Germinal center (tissue), 1 donor: ENCODE results near the gene CHCHD10.
A peak's percentile ranks its signal among the peaks of the same experiment; 100 is the strongest.

Experiments used
- DNase-seq: peaks from one replicate; pipeline ENCODE4 v3.0.0; 2012; ENCODE audit warnings: mixed read lengths, low spot score

The CHCHD10 gene

DNA sequence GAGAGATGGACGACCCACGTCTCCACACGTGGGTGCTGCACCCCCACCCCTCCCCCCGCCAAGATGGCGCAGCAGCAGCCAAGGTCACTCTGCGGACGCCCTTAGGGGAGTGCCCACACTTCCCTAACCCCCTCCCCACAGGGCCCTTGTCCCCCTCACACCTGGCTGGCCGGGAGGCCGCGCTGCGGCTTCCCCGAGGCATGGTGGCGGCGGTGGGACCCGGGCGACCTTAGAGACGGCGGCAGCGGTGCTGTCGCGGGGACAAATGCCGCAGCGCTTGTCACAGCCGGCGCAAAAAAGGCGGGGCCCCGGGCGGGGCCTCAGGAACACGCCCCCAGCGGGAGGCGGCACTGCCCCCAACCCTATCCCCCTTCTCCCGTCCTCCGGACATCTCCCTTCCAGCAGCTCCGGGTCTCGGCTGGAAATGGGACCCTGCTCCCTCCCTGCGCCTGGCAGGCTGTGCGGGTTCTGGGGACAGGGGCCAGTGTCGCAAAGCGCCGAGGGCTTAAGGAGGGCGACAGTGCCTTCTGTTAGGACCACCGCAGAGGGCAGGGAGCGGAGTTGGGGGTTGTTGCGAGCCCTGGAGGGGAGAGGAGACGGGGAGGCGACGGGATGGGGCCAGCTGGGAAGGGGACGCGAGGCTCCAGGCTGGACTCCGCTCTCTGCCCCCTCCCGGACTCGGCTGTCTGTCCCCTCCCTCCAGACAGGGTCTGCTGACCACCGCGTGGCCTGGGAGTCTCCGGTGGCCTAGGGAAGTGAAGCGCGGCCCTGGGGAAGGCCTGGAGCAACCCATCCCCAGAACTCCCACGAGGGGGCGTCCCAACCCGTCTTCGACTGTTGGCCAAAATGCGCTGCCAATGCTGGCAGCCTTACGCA lies at the start of gene CHCHD10:
CHCHD10 (minus strand) TSS at position 300 of the 876 bp plus-strand sequence; CDS start at position 202, 98 bp downstream.
- DNase-seq, result peak; percentile 84

DNA sequence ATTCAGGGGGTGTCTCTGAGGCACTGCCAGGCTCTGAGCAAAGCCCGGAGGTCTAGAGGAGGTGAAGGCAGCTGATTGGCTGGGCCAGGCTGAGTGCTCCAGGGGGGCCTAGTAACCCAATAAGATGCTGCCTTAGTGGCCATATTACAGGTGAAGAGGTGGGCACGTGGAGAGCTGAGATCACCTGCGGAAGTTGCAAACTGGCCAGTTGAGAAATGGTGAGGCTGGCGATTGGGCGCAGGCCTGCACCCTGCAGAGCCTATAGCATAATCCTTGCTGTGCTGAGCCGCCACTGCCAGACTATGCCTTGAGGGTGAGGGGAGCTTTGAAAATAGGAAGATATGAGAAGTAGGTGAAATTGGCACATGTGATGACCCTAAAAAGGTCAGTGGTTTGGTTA lies 49.4 kb upstream of the CHCHD10 start:
- DNase-seq, result no peak

DNA sequence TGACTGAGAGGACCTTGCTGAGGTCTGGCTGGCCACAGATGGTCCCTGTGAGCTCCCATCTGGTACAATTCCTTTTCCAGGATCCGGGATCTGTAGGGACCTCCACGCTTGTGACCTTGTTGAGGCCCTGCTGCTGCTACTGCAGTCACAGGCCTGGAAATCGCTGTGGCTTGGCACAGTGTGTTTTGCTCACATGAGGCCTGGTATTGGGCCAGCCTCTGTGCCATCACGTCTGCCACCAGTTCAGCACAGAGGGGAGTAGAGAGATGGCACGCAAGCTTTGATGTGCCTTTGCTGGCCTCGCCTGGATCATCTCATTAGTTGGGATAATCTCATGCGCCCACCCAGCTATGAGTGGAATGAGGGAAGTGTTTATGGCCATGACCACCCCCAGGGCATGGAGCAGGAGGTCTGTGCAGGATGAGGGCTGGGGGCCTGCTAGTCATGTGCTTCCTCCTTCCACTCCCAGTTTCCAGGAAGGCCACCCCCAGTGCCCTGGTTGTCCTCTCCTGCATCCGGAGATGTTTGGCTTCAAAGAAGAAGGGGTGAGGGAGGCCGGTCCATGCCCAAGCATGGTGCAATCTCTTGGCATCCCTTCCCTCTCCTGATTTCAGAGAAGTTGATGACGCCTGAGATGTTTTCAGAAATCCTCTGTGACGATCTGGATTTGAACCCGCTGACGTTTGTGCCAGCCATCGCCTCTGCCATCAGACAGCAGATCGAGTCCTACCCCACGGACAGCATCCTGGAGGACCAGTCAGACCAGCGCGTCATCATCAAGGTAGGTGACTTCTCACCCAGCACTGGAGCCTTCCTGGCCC lies 48.6 kb upstream of the CHCHD10 start:
- no peak for DNase-seq

DNA sequence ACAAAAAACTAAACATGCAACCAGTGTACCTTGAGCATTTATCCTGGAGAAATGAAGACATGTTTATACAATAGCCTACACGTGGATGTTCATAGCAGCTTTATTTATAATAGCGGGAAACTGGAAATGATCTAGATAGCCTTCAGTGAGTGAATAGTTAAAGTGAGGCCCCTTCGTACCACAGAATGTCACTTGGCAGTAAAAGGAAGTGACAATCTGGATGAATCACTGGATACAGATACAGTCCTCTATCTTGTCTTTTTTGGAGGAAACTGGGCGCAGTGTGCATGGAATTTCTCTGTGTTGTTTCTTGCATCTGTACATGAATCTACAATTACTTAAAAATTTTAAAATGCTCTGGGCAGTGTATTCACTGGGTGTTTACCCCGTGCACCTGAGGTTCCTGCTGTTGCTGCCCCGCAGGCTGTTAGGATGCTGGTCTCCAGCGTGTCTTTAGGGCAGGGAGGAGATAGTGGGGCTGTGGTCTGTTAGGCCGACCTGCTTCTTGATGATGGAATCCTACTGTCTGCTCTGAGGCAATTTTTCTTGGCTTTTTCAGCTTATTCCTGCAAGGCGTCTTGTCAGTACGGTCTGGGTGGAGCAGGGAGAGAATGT lies 47.9 kb upstream of the CHCHD10 start:
- DNase-seq, result no peak

DNA sequence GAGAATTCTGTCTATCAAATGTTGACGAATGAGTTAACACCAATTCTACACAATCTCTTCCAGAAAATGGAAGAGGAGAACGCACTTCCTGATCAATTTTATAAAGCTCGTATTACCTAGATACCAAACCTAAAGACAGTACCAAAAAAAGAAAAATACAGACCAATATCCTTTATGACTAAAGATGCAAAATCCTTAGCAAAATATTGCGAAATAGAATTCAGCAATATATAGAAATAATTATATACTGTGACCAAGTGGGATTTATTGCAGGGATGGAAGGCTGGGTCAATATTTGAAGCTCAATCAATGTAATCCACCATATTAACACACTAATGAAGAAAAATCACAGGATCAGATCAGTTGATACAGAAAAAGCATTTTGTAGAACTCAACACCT lies 44.6 kb upstream of the CHCHD10 start:
- DNase-seq, result no peak

DNA sequence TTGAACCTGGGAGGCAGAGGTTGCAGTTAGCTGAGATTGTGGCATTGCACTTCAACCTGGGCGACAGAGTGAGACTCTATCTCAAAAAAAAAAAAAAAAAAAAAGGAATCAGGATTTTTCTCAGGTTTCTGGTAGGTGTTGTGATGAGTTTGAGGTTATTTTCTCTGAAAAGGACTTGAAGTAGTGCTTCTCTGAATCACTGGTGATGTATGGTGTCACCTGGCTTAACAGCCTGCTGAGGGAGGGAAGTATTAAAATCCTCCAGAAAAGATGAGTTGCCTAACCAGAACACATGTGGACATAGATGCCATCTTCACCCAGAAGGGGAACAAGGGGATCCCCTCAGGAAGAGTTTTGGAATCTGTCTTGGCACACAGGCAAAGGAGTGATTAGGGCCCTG lies 39.1 kb upstream of the CHCHD10 start:
- DNase-seq, result no peak

DNA sequence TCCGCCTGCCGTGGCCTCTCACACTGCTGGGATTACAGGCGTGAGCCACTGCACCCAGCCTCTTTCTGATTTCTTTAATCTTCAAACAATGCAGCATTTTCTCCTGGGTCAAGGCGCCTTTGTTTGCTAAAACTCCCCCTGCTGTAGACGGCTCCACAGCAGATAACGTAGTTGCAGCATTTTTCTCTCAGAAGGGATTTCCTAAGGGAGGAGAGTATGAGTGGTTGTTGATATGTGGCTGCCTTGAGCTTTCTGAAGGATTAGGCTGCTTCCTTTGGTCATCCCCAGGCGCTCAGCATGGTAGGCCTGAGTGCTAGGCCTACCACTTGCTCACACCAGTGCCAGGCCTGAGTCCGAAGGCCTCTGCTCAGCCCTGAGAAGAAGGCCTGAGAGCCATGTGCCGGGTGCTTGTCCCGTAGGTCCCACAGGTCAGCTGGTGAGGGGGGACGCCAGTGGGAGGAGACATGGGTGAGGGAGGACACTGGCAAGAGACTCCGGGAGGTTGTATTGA lies 37.1 kb upstream of the CHCHD10 start:
- DNase-seq, result no peak

DNA sequence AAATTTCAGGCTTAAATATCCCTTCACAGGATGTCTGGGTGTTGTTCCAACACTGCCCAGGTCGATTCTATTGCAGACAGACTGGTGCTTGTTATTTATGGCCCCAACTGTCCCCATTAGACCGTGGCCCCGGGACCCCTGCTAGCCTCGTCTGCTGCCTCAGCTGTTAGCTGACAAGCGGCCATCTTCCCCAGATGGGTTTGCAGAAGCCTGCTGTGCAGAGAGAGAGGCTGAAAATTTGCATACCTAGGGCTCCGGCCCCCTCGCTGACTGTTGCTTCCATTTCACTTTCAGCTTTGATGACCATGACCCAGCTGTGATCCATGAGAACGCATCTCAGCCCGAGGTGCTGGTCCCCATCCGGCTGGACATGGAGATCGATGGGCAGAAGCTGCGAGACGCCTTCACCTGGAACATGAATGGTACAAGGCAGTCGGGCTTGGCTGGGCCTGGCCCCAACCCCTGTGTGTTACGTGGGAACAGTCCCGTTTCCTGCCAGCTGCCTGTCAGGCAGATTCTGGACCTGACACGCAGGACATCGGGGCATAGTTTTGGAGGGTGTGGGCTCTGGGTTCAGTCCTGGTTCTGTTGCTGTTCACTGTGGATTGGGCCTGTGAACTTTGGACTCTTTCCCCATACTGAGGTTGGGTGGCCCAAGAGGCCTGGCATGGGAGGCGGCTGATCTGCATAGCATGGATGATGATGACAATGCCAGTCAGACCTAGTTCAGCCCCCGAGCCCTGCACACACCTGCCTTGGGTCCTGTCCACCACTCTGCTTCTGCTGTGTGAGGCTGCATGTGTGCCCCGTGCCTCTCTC lies 35.4 kb upstream of the CHCHD10 start:
- peak; percentile 44 for DNase-seq

DNA sequence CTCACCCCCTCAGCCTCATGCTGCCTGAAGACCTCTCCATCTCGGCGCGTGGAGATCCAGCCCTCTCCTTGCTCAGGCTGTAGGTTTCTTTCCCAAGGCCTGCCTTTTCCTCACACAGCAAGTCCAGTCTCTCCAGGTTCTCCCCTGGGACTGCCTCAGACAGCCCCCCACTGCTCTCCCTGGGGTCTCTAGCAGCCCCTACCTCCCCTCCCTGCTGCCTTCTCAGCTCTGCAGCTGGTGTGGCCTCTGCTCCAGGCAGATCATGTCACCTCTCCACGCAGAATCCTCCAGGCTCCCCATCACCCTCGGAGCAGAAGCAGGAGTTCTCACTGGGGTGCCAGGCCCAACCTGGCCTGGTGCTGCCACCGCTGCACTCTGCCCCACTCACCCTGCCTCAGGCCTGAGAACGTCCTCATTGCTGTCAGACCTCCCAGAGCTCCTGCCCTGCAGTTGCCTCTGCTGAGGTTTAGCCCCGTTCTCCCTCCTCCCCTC lies 34.2 kb upstream of the CHCHD10 start:
- DNase-seq, result no peak

DNA sequence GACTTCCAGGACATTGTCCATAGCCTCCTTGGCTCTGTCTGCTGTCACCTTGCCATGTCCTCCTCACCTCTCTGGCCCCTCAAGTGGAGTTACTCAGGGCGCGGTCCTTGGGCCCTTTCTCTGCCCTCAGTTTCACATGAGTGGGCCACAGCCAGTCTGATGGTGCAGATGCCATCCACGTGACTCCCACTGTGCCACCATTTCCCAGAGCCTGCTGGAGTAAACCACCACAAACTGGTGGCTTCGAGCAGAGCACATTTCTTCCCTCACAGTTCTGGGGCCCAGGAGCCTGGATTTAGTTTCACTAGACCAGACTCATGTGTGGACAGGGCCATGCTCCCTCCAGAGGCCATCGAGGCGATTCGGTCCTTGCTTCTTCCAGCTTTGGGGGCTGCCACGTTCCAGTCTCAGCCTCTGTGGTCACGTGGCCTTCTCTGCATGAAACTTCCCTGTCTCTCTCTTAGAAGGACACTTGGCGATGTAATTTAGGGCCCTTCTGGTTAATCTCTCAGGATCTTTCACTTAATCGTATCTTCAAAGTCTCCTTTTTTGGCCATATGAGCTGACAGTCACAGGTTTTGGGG lies 33.6 kb upstream of the CHCHD10 start:
- DNase-seq, result peak; percentile 40

DNA sequence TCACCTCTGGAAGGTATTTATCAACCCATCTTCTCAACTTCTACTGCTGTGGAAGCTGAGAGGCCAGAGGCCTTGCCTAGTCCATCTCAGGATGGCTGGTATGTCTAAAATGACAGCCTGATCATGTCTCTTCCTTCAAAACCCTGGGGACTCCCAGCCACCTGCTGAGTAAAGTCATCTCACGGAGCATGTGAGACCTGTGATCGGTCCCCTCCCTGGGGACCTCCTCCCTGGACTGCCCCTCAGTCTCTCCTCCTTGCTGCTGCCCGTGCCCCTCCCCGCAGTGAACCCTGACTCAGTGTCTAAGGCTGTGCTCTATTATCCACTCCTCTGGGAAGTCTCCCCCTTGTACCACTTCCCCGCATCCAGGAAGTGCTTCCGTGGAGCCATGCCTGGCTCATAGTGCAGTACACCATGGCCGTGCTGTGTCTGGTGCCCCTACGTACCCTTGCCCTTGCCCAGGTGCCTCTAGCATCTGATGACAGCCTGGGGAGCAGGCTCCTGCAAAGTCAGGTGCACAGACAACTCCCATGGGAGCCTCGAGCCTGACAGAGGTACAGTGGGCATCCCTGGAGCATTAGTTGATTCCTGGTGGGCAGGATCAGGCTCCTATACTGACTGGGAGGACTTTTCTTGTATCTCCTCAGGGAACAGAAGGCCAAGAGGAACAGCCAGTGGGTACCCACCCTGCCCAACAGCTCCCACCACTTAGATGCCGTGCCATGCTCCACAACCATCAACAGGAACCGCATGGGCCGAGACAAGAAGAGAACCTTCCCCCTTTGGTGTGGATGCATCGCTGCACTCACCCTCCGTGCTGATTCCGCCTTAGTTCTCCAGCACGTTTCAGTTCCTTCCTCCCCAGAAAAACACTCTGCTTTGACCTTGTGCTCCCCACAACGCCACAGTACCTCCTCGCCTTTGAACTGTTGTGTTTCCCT lies 32.8 kb upstream of the CHCHD10 start:
- peak; percentile 77 for DNase-seq

DNA sequence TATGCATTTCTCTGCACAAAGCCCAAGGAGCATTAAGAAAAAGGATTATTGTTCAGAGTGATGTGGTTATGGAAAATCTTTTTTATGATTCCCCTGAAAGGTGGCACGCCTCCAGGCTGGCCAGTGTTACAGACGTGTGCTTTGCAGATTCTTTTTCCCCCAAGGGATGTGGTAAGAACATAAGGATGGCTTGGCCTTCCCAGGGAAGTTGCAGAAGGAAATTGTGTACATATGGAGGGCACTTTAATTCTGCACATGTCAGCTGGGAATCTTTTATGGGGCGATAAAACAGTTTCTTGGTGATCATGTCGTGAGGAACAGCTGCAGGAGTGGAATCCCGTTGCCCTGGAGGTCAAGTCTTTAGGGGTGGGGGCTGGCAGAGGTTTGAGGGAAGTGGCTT lies 28.7 kb upstream of the CHCHD10 start:
- no peak for DNase-seq

DNA sequence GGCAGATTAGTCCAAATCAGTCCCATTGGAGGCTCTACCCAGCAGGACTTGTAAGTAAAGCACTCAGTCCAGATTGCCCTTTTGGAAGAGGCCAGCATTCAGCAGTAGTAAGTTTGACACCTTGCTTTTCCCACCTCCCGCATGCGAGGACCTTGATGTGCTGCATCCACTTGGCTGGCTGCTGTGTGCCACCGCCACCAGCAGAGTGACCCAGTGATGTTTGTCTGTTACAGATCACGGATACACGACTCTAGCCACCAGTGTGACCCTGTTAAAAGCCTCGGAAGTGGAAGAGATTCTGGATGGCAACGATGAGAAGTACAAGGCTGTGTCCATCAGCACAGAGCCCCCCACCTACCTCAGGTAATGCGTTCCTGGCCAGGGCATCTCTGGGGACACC lies 25.6 kb upstream of the CHCHD10 start:
- no peak for DNase-seq

DNA sequence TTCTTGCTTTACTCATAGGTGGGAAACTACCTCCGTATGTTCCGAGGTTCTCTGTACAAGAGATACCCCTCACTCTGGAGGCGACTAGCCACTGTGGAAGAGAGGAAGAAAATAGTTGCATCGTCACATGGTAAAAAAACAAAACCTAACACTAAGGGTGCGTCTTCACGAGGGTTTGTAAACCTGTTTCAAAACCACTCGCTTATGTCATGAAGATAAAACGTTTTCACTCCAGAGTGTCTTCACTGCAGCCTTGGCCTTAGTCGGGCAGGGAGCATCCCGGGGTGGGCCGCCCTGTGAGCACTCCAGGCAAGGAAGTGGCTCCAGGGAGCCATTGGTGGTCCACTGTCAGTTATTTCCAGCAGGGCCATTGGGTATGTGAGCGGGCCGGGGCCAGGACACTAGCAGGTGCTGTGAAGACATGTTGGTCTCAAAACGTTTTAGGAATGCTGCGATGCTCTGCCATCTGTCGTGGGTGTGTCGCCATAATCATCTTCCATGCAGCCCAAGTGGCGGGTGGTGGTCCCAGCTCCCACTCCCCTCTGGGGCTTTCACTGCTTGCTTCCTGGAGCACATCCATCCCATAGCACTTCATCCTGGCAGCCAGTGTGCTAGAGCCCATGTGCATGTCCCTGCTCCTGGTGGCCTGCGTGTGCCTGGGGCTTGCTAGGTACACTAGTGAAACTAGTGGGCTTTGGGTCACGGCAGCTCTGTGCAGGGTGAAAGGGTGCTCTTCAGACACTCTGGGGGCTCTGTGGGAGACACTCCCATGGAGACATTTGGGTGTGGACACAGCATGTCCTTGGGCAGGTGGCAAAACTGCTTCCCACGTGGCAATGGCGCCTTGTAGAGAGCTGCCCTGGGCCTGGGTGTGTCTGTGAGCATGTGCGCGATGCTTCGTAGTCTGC lies 24.2 kb upstream of the CHCHD10 start:
- DNase-seq, result no peak

DNA sequence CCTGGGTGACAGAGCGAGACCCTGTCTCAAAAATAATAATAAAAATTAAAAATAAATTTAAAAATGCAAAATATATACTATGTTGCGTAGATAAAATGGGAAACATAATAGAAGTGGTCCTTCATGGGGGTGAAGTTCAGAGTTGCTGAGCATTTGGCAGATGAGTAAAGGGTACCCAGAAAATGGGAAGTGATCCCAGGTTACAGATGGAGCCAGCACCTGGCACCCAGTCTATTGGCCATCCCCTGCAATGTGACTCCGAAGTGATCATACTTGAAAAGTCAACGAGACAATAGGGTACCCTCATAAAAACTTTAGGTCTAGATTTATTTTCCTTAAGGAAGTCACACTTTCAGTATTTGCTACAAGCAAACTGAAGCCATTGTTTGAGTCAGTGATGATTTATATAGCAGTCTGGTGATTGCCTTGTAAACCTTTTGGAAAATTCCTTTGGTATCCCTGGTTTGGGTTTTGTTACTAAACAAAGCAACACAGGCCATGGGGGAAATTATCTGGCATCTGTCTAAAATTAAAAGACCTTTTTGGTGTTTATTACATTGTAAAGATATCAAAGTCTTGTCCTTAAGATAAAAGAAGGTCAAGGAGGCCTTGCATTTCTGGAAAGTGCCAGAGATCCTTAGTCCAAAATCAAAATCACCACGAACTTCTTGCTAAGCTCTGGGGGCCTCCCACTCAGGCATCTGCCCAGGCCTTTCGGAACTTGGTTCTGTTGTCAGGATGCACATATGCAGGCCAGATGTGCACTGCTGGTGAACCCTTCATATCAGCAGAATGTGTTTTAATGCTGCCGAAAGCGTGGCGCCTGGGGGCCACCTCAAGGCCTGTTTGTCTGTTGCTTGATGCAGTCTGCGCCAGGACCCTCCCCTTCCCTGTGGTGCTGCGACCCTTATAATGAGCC lies 23.3 kb upstream of the CHCHD10 start:
- DNase-seq, result no peak

DNA sequence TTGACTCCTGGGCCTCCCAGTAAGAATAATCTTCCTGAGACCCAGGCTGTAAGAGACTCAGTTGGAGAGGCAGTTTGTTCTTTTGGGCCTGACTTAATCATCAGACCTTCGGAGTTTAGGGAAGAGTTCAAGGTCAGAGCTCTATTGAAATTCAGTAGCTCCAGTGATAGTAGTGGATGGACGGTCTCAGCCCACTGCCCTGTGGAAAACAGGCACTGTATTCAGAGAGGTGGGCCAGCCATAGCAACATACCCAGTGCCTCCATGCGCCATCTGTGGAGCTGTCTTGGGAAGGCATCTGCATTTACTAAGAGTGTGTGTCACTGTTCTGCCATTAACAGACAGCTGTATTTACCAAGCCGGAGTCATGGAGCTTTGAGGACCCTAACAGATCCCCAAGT lies 21.9 kb upstream of the CHCHD10 start:
- DNase-seq, result no peak

DNA sequence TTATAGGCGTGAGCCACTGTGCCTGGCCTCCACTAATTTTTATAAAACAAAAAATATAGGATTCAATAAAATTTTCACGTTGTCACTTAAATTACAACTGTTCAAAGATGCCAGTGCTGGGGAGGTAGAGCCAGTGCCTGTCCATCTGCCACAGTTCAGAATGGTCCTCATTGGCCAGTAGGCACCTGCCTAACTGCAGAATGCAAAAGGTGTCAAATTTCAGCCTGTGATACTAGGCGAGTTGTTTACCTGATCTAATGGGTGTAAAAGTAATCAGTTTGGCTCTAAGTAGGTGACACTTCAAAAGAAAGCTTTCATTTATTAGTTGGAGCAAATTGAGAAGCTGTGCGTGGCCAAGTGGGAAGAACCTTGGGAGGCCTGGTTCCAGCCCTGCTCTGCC lies 21.3 kb upstream of the CHCHD10 start:
- DNase-seq, result no peak

DNA sequence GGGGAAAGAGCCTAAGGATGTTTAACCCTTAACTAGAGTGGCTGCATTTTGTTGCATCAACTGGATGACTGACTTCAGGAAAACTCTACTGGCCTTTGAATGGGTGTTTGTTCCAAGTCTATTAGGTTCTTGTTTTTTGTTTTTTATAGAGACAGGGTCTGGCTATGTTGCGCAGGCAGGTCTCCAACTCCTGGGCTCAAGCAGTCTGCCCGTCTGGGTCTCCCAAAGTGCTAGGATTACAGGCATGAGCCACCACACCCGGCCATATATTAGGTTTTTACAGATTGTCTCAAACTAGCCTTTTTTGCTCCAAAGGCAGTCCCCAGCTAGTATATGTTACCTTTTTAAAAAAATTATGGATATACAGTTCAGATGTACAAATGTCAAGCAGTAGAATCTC lies 20.1 kb upstream of the CHCHD10 start:
- no peak for DNase-seq
